ENCODE measurements around the gene ITGBL1. TPM values are rescaled to one million over a fixed set of nuclear protein-coding genes. Genes with fewer than 3 reads are reported as not detected.

ITGBL1 gene
- total RNA-seq, 1 donor, result not detected

- no peak for DNase-seq (ENCODE audit: low read depth in 2 of 3, low spot score in 2 of 3)
Measured at GRCh38 chr13:101686003-101686402, 233.5 kb downstream of the ITGBL1 start.

DNA sequence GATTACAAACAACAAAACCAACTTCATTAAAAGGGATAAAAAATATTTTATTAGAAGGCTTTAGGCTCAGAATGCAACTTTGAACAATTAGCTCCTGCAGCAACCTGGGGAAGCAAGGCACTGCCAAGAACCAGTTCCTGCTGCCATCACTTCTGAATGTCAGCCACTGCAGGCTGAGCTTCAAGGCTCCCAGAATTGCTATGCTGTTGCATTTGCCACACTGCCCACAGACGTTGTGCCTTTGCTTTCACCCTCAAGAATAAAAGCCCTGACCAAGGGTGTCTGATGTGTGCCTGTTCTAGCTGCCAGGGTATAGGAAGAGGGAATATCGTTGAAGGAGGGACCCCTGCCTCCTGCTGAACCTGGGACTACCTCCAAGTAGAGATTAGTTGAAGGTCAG, 238.4 kb downstream of the ITGBL1 start:
- no peak for DNase-seq (ENCODE audit: low read depth in 2 of 3, low spot score in 2 of 3)

DNA sequence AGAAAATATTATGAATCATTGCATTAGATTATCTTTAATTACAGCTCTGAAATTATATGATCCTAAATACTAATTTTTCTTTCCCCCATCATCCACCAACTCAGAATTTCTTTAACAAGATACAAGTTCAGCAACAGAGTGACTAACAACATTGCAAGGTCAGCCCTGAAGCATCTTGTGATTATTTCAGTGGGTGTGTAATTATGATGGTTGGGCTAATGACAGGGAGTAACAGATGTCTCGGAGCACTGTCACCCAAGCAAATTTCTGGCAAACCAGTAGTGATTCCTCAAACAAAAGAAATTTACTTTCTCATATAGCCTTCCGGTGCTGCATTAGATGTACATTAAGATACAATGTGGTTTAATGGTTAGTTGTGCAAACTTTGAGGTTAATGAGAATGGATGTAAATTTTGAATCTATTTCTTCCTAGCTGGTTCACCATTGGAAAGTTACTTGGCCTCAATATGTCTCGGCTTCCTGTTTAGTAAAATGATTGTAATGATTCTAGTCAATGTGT, 238.9 kb downstream of the ITGBL1 start:
- no peak for DNase-seq (ENCODE audit: low read depth in 2 of 3, low spot score in 2 of 3)

- DNase-seq (ENCODE audit: low read depth in 2 of 3, low spot score in 2 of 3), result no peak
Measured at GRCh38 chr13:101695870-101696516, 243.5 kb downstream of the ITGBL1 start.

DNA sequence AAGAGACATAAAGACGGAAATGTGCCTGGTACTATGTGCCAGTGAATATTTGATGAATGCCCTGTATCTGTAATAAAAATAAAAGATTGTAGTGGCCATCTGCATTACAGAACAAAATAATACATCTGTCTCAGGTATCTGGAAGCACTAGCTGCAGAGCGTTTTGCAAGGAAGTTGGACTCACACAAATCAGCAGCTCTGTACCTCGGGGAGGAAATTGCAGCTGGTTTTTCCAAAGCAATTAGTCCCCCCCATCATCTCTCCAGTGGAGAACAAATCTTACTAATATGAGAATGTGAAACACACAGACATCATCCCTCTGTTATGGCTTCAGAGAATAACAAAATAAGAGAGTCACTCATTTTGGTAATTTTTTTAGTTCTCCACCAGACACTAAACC, 245.3 kb downstream of the ITGBL1 start:
- no peak for DNase-seq (ENCODE audit: low read depth in 2 of 3, low spot score in 2 of 3)

- no peak for DNase-seq (ENCODE audit: low read depth in 2 of 3, low spot score in 2 of 3)
Measured at GRCh38 chr13:101698400-101698799, 245.9 kb downstream of the ITGBL1 start.

- no peak for DNase-seq (ENCODE audit: low read depth in 2 of 3, low spot score in 2 of 3)
Measured at GRCh38 chr13:101700598-101700997, 248.1 kb downstream of the ITGBL1 start.

DNA sequence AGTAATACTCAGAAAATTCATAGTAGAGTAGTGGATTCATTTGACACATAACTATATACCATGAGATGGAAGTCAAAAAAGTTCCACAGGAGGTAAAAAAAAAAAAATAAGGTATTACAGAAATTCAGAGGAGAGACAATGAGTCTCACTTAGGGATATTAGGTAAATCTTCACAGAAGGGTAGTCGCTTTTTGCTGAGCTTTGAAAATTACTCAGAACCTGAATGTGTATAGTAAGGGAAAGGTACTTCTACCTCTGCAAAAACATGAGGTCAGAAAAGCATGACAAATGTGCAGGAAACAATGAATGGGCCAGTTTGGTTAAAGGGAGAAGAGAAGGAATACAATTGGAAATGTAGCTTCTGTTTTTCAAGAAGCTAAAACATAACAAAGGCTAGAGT, 250.6 kb downstream of the ITGBL1 start:
- no peak for DNase-seq (ENCODE audit: low read depth in 2 of 3, low spot score in 2 of 3)

DNA sequence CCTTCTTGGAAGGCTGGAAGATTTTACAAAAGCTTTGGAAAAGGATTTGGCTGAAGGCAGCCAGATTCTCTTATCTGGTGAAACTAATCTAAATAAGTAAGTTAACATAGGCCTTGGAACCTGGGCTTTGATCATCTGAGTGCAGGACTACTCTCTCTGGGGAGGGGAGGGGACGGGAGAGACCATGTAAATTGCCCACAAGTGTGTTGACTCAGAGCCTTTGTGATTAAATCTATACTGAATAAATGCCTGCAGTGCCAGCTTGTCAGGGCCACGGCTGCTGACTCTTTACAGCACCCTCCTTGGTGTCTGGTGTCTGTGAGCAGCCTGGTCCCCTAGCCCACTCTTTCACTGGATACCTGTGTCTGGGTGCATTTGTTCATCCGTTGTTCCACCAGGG, 251.4 kb downstream of the ITGBL1 start:
- DNase-seq (ENCODE audit: low read depth in 2 of 3, low spot score in 2 of 3), result no peak

GRCh38 chr13:101706651-101707050, 254.2 kb downstream of the ITGBL1 start:
- peak in 2 of 3 donors; percentile 33 to 69 for DNase-seq (ENCODE audit: low read depth in 2 of 3, low spot score in 2 of 3)

DNA sequence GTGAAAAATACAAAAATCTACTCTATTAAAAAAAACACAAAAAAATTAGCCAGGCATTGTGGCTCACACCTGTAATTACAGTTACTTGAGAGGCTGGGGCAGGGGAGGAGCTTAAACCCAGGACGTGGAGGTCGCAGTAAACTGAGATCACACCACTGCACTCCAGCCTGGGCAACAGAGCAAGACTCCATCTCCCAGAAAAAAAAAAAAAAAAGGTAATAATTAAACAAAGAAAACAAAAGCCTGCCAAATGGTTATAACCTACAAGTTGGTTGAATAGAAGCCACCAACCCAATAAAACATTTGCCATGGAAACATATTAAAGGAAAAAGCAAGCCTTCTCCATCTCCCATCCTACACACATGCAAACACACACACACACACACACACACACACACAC, 255.2 kb downstream of the ITGBL1 start:
- no peak for DNase-seq (ENCODE audit: low read depth in 2 of 3, low spot score in 2 of 3)

GRCh38 chr13:101708115-101708514, 255.6 kb downstream of the ITGBL1 start:
- no peak for DNase-seq (ENCODE audit: low read depth in 2 of 3, low spot score in 2 of 3)

- DNase-seq (ENCODE audit: low read depth in 2 of 3, low spot score in 2 of 3), result no peak
Measured at GRCh38 chr13:101709952-101710351, 257.5 kb downstream of the ITGBL1 start.

- DNase-seq (ENCODE audit: low read depth in 2 of 3, low spot score in 2 of 3), result no peak
Measured at GRCh38 chr13:101711307-101712025, 259.0 kb downstream of the ITGBL1 start.

DNA sequence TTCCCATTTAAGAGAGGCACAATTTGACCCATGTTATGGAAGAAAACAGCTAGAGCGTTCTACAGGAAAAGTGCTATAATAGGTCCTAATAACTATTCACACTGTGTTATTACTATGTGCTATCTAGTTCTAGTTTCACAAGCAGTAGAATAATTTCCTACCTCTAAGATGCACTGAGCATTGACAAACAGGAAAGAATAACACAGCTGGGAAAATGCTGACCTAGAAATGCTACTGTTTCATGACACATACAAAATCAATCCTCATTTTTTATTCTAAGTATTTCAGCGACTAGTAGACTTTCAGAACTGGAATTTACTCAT, 259.5 kb downstream of the ITGBL1 start:
- no peak for DNase-seq (ENCODE audit: low read depth in 2 of 3, low spot score in 2 of 3)

GRCh38 chr13:101714195-101714594, 261.7 kb downstream of the ITGBL1 start:
- DNase-seq (ENCODE audit: low read depth in 2 of 3, low spot score in 2 of 3), result no peak

DNA sequence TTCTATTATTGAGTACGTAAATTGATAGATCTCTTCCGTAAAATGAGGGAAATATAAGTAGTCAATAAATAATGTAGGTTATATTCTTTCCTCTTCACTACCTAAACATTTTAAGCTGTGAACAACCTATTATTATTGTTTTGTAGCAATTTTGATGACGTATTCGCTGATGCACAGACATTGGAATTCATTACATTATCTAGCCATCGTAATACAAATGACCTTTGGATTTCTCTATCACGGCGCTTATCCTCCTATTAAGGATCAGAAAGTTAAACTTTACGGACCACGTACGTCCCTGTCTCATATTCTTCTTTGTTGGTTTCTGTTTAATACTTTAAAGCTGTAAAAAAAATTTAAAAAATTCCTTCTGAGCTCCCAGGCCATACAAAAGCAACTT, 264.9 kb downstream of the ITGBL1 start:
- no peak for DNase-seq (ENCODE audit: low read depth in 2 of 3, low spot score in 2 of 3)

DNA sequence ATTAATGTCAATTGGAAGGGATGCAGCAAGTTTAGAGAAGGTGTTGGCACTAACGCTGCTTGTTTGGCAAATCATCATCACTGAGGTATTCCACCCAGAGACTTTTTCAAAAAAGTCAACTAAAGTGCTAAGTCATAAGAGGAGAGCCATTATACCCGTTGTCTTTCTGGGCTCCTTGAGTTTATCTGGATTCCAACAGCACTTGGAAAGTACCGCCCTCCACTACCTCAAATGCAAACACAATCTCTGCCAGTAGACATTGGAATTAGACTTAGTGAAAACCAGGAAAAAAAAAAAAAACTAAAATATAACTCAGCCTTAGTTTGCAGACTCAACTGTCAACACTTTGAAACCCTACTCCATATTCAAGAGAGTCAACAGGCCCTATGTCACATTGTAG, 266.0 kb downstream of the ITGBL1 start:
- DNase-seq (ENCODE audit: low read depth in 2 of 3, low spot score in 2 of 3), result no peak

DNA sequence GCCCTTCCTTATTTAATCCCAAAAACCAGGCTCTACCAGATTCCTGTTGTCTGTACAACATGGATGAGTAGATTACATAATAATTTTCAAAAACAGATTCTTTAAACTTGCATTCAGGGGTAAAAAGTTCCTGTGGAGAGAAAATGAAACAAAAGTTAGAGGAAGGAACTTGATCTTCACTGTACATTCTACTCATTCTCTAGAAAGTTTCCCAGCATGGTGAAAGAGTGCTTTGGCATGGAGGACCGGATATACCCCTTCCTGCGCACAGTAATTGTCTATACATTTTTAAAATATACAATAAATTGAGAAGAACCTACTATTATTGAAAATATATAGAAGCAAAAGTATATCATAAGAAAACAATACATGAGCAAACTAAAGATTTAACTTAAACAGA, 274.2 kb downstream of the ITGBL1 start:
- DNase-seq (ENCODE audit: low read depth in 2 of 3, low spot score in 2 of 3), result no peak

DNA sequence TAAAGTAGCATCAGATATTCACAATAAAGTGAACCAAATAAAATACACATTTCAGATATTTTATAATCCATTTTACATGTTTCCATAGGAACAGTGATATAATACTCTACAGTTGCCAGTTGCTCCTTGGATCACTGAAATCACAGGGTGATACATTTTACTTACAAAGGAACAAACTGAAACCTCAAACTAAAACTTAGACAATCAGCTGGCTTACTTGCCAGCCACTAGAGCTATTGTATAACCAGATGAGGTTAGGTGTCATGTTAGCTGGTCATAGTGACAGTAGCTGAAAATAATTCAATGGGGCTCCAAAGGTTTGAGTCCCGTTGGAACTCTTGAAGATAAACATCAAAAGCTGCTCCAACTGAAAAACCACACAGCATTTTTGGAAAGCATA, 274.6 kb downstream of the ITGBL1 start:
- no peak for DNase-seq (ENCODE audit: low read depth in 2 of 3, low spot score in 2 of 3)

DNA sequence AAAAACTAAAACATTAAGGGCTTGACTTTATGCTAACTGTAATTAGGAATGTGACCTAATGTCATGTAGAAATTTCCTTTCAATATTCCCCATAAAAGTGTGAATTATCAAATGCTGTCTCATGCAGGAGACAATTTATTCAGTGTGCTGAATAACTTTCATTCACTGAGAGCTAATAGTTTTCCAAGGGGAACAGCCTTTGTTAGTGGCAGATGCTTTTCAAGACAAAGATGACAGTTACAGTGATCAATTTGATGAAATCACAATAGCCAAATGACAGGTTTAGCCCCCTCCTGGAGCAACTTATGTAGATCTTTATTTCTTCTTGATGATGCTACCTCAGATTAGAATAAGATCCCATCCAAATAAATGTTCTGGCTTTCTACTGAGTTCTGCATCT, 275.5 kb downstream of the ITGBL1 start:
- no peak for DNase-seq (ENCODE audit: low read depth in 2 of 3, low spot score in 2 of 3)

GRCh38 chr13:101728615-101729014, 276.1 kb downstream of the ITGBL1 start:
- DNase-seq (ENCODE audit: low read depth in 2 of 3, low spot score in 2 of 3), result no peak
